Ascending aorta (tissue), 2 donors: Measurements from ENCODE around the gene VSTM2B. TPM values are rescaled to one million over a fixed set of nuclear protein-coding genes. Genes with fewer than 3 reads are reported as not detected.
"Not testable (repeated sequence)": the region's sequence is repeated elsewhere in the genome, so short reads cannot be mapped to it uniquely, and the experiment has no call there.

Experiments
- DNase-seq, 2 donors: peaks; one replicate each; pipeline ENCODE4 v3.0.0-alpha.2; 2019; ENCODE audit warnings: low spot score in 2 of 2
- H3K27ac ChIP-seq, 2 donors: fragments of 200-600 bp; sonication (generic); one replicate each; pipeline ENCODE4 v1.5.1; 2016 to 2017; ENCODE audit warnings: mild to moderate bottlenecking in 1 of 2
- H3K27me3 ChIP-seq: fragments of 200-600 bp; sonication (generic); one replicate; pipeline ENCODE4 v1.5.1; 2017
- H3K36me3 ChIP-seq, 2 donors: fragments of 200-600 bp; sonication (generic); one replicate each; pipeline ENCODE4 v1.5.1; 2016
- H3K4me1 ChIP-seq, 2 donors: fragments of 200-600 bp; sonication (generic); one replicate each; pipeline ENCODE4 v1.5.1; 2016 to 2017; ENCODE audit warnings: mild to moderate bottlenecking in 1 of 2
- H3K4me3 ChIP-seq, 2 donors: fragments of 200-600 bp; sonication (generic); one replicate each; pipeline ENCODE4 v1.5.1; 2016 to 2017; ENCODE audit warnings: mild to moderate bottlenecking in 1 of 2
- H3K9me3 ChIP-seq, 2 donors: fragments of 200-600 bp; sonication (generic); one replicate each; pipeline ENCODE4 v1.5.1; 2016
- intact Hi-C: fragments of 100-400 bp; cut with DNase I; formaldehyde crosslinking; loops from one replicate; pipeline ENCODE4 v1.15.1; 2023
- total RNA-seq: library from RNA; depleted of rRNA; stranded (reverse); fragments of >200 nt; gene quantifications from one replicate; pipeline ENCODE4 v1.1.0, GENCODE V29; 2016
- TF ChIP-seq, protein P1 (sequence below), 3 experiments: fragments of 200-600 bp in 2 of 3; fragments of 450-650 bp in 1 of 3; sonication (generic) in 2 of 3; IDR thresholded peaks; one replicate each; pipeline ENCODE4 v1.5.1; 2016 to 2019; ENCODE audit warnings: antibody characterized with exemption in 3 of 3, mild to moderate bottlenecking in 1 of 3, moderate library complexity in 1 of 3

VSTM2B gene
- total RNA-seq, 1 donor from 2014 or later, result not detected

DNA sequence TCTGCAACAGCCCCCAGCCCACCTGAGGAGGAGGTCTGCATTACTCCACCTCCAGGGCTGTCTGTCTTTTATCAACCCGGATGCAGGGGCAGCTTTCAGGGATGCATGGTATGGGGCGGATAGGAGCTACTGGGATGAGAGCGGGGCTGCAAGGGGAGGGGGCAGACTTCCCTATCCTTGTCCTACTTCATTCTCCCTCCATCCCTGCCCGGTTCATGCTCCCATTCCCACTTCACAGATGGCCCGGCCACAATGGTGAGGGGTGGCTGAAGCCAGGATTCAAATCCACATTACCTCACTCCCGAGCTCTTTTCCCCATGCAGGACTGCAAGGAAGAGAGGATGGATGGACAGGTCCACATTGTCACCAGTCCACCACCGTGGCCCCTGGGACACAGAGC, 40.5 kb upstream of the VSTM2B start:
- no peaks in the 10 kb centered on the region for H3K4me1 ChIP-seq
- H3K27ac ChIP-seq, result no peak overlapping the region
- H3K9me3 ChIP-seq, result peaks cover 0 to 5% of the 10 kb centered on the region in 2 donors
- TF ChIP-seq, protein P1, sequence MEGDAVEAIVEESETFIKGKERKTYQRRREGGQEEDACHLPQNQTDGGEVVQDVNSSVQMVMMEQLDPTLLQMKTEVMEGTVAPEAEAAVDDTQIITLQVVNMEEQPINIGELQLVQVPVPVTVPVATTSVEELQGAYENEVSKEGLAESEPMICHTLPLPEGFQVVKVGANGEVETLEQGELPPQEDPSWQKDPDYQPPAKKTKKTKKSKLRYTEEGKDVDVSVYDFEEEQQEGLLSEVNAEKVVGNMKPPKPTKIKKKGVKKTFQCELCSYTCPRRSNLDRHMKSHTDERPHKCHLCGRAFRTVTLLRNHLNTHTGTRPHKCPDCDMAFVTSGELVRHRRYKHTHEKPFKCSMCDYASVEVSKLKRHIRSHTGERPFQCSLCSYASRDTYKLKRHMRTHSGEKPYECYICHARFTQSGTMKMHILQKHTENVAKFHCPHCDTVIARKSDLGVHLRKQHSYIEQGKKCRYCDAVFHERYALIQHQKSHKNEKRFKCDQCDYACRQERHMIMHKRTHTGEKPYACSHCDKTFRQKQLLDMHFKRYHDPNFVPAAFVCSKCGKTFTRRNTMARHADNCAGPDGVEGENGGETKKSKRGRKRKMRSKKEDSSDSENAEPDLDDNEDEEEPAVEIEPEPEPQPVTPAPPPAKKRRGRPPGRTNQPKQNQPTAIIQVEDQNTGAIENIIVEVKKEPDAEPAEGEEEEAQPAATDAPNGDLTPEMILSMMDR (IDR thresholded peaks at IDR 0.05), result no peak
- no peaks in the 10 kb centered on the region for H3K36me3 ChIP-seq
- DNase-seq, result peak in 1 of 2 donors; percentile 33
- H3K4me3 ChIP-seq, result no peak overlapping the region
- H3K27me3 ChIP-seq, result no peaks in the 10 kb centered on the region
- intact Hi-C loops, result no loop called here

GRCh38 chr19:29486961-29487360, 38.8 kb upstream of the VSTM2B start:
- DNase-seq, intact Hi-C loops, H3K36me3 ChIP-seq, H3K27ac ChIP-seq, H3K4me1 ChIP-seq, H3K4me3 ChIP-seq, H3K9me3 ChIP-seq, H3K27me3 ChIP-seq: not testable (repeated sequence)

- TF ChIP-seq, protein P1 (IDR thresholded peaks at IDR 0.05), result no peak
- intact Hi-C loops, result no loop called here
- no peaks in the 10 kb centered on the region for H3K36me3 ChIP-seq
- H3K4me1 ChIP-seq, result no peaks in the 10 kb centered on the region
- H3K27ac ChIP-seq, result no peak overlapping the region
- H3K9me3 ChIP-seq, result no peaks in the 10 kb centered on the region
- DNase-seq, result peak in 1 of 2 donors; percentile 34
- H3K27me3 ChIP-seq, result no peaks in the 10 kb centered on the region
- H3K4me3 ChIP-seq, result no peak overlapping the region
Measured at GRCh38 chr19:29487432-29487831, 38.4 kb upstream of the VSTM2B start.

DNA sequence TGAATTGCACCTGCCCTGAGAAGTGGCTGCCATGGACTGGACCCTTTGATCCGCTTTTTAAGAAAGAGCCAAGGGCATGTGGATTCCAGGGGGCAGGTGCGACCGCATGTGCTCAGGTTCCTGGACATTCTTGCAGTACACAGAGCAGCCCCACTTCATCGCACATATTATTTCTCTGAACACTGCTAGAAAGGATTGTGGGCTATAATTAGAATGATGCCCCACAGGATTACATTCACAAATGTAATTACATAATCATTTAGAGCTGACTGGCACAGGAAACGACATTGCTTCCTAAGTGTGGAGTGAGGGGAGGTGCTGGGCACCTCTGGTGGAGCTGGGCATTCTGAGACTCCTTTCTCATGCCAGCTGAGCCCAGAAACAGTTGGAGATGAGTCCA, 37.5 kb upstream of the VSTM2B start:
- Histone ChIP-seq H3K36me3 (no peaks in the 10 kb centered on the region), H3K27ac (no peak overlapping the region), H3K4me3 (no peak overlapping the region), H3K9me3 (no peaks in the 10 kb centered on the region), H3K27me3 (no peaks in the 10 kb centered on the region), H3K4me1 (no peaks in the 10 kb centered on the region)
- TF ChIP-seq, protein P1 (IDR thresholded peaks at IDR 0.05), result no peak
- intact Hi-C loops, result no loop called here
- no peak for DNase-seq

- intact Hi-C loops, result no loop called here
- H3K4me1 ChIP-seq, result no peaks in the 10 kb centered on the region
- H3K27ac ChIP-seq, result no peak overlapping the region
- no peaks in the 10 kb centered on the region for H3K36me3 ChIP-seq
- no peak overlapping the region for H3K4me3 ChIP-seq
- no peaks in the 10 kb centered on the region for H3K27me3 ChIP-seq
- no peaks in the 10 kb centered on the region for H3K9me3 ChIP-seq
- TF ChIP-seq, protein P1 (IDR thresholded peaks at IDR 0.05), result no peak
- DNase-seq, result no peak
Measured at GRCh38 chr19:29489172-29489951, 36.4 kb upstream of the VSTM2B start.

DNA sequence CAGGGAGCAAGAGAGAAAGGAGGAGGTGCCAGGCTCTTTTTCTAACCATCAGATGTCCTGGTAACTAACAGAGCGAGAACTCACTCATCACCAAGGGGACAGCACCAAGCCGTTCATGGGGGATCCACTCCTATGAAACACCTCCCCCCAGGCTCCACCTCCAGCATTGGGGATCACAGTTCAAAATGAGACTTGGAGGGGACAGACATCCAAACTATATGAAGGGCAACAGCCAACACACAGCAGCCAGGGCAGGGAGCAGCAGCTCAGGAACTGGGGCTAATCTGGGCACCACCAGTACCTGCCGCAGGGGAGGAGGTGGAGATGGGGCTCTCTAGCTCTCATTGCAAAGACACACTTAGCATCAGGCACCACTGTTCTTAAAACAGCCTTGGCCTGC, 34.3 kb upstream of the VSTM2B start:
- intact Hi-C loops, result no loop called here
- no peaks in the 10 kb centered on the region for H3K9me3 ChIP-seq
- no peaks in the 10 kb centered on the region for H3K36me3 ChIP-seq
- H3K27ac ChIP-seq, result no peak overlapping the region
- no peaks in the 10 kb centered on the region for H3K27me3 ChIP-seq
- TF ChIP-seq, protein P1 (IDR thresholded peaks at IDR 0.05), result no peak
- no peak overlapping the region for H3K4me3 ChIP-seq
- H3K4me1 ChIP-seq, result no peaks in the 10 kb centered on the region
- no peak for DNase-seq
